Activated naive CD8-positive, alpha-beta T cell treated with anti-CD3 and anti-CD28 coated beads, Interleukin-2, amount 50 U/mL, for 24 hours (primary cell): ENCODE results near the gene HOXC10.
A peak's percentile ranks its signal among the peaks of the same experiment; 100 is the strongest.

ENCODE experiments used
- ATAC-seq: fragments of 150-1000 bp; cut with Tn5 transposase; one replicate; pipeline ENCODE4 v1.10.0; 2021
- DNase-seq: peaks from one replicate; pipeline ENCODE4 v3.0.0; 2021
- H3K27ac Mint-ChIP-seq: one replicate; pipeline ENCODE4 v1.8.0; 2021; ENCODE audit warnings: mild to moderate bottlenecking, mixed read lengths
- H3K27me3 Mint-ChIP-seq: one replicate; pipeline ENCODE4 v1.8.0; 2021; ENCODE audit warnings: mixed read lengths
- H3K36me3 Mint-ChIP-seq: one replicate; pipeline ENCODE4 v1.8.0; 2021; ENCODE audit warnings: low read depth, mixed read lengths
- H3K4me1 Mint-ChIP-seq: one replicate; pipeline ENCODE4 v1.8.0; 2021; ENCODE audit warnings: mixed read lengths
- H3K4me3 Mint-ChIP-seq: one replicate; pipeline ENCODE4 v1.8.0; 2021; ENCODE audit warnings: mild to moderate bottlenecking, moderate library complexity, mixed read lengths
- H3K9me3 Mint-ChIP-seq: one replicate; pipeline ENCODE4 v1.8.0; 2021; ENCODE audit warnings: mixed read lengths

HOXC10 gene

GRCh38 chr12:53966385-53967133, 18.4 kb upstream of the HOXC10 start:
- ATAC-seq (no peak), DNase-seq (no peak)
- Mint-ChIP-seq H3K9me3 (no peaks in the 10 kb centered on the region), H3K4me3 (no peak overlapping the region), H3K4me1 (peaks cover 18% of the 10 kb centered on the region), H3K27me3 (peaks cover 99% of the 10 kb centered on the region), H3K36me3 (no peaks in the 10 kb centered on the region), H3K27ac (no peak overlapping the region)

- peaks cover 99% of the 10 kb centered on the region for H3K27me3 Mint-ChIP-seq
- H3K27ac Mint-ChIP-seq: no peak overlapping the region
- H3K4me3 Mint-ChIP-seq: no peak overlapping the region
- H3K4me1 Mint-ChIP-seq: peaks cover 18% of the 10 kb centered on the region
- no peak for ATAC-seq
- DNase-seq: no peak
- H3K9me3 Mint-ChIP-seq: no peaks in the 10 kb centered on the region
- no peaks in the 10 kb centered on the region for H3K36me3 Mint-ChIP-seq
Observed at GRCh38 chr12:53967421-53967925, 17.5 kb upstream of the HOXC10 start.

- H3K36me3 Mint-ChIP-seq: peaks cover 3% of the 10 kb centered on the region
- H3K27me3 Mint-ChIP-seq: peaks cover 99% of the 10 kb centered on the region
- peaks cover 24% of the 10 kb centered on the region for H3K4me1 Mint-ChIP-seq
- DNase-seq (no peak), ATAC-seq (no peak)
- H3K27ac Mint-ChIP-seq: no peak overlapping the region
- H3K4me3 Mint-ChIP-seq: no peak overlapping the region
- no peaks in the 10 kb centered on the region for H3K9me3 Mint-ChIP-seq
Observed at GRCh38 chr12:53968214-53969127, 16.5 kb upstream of the HOXC10 start.

GRCh38 chr12:53969588-53970259, 15.2 kb upstream of the HOXC10 start:
- H3K27ac Mint-ChIP-seq: no peak overlapping the region
- no peaks in the 10 kb centered on the region for H3K9me3 Mint-ChIP-seq
- peaks cover 94% of the 10 kb centered on the region for H3K27me3 Mint-ChIP-seq
- DNase-seq: no peak
- peaks cover 17% of the 10 kb centered on the region for H3K4me1 Mint-ChIP-seq
- peaks cover 3% of the 10 kb centered on the region for H3K36me3 Mint-ChIP-seq
- H3K4me3 Mint-ChIP-seq: no peak overlapping the region
- ATAC-seq: no peak

- Mint-ChIP-seq H3K4me3 (no peak overlapping the region), H3K36me3 (peaks cover 3% of the 10 kb centered on the region), H3K27me3 (peaks cover 91% of the 10 kb centered on the region), H3K27ac (no peak overlapping the region), H3K4me1 (peaks cover 19% of the 10 kb centered on the region), H3K9me3 (no peaks in the 10 kb centered on the region)
- no peak for DNase-seq
- no peak for ATAC-seq
Observed at GRCh38 chr12:53970451-53970850, 14.5 kb upstream of the HOXC10 start.

GRCh38 chr12:53971129-53971528, 13.8 kb upstream of the HOXC10 start:
- Mint-ChIP-seq H3K4me3 (no peak overlapping the region), H3K27ac (no peak overlapping the region), H3K4me1 (peaks cover 20% of the 10 kb centered on the region), H3K27me3 (peaks cover 91% of the 10 kb centered on the region), H3K9me3 (no peaks in the 10 kb centered on the region), H3K36me3 (peaks cover 3% of the 10 kb centered on the region)
- ATAC-seq (no peak), DNase-seq (no peak)

GRCh38 chr12:53971686-53972085, 13.3 kb upstream of the HOXC10 start:
- H3K36me3 Mint-ChIP-seq: peaks cover 3% of the 10 kb centered on the region
- ATAC-seq: no peak
- peaks cover 14% of the 10 kb centered on the region for H3K4me1 Mint-ChIP-seq
- H3K27me3 Mint-ChIP-seq: peaks cover 90% of the 10 kb centered on the region
- H3K4me3 Mint-ChIP-seq: no peak overlapping the region
- no peaks in the 10 kb centered on the region for H3K9me3 Mint-ChIP-seq
- no peak overlapping the region for H3K27ac Mint-ChIP-seq
- no peak for DNase-seq

GRCh38 chr12:53972152-53972702, 12.7 kb upstream of the HOXC10 start:
- Mint-ChIP-seq H3K4me1 (peaks cover 14% of the 10 kb centered on the region), H3K27me3 (peaks cover 90% of the 10 kb centered on the region), H3K4me3 (no peak overlapping the region), H3K9me3 (no peaks in the 10 kb centered on the region), H3K27ac (no peak overlapping the region), H3K36me3 (peaks cover 3% of the 10 kb centered on the region)
- DNase-seq (no peak), ATAC-seq (no peak)

GRCh38 chr12:53972722-53973235, 12.2 kb upstream of the HOXC10 start, which contains the start of gene HOXC11:
Gene HOXC11 (plus strand): TSS chr12:53973126. CDS start chr12:53973242, 116 bp downstream.
- DNase-seq (no peak), ATAC-seq (no peak)
- Mint-ChIP-seq H3K9me3 (no peaks in the 10 kb centered on the region), H3K4me1 (peaks cover 14% of the 10 kb centered on the region), H3K36me3 (peaks cover 3% of the 10 kb centered on the region), H3K27me3 (peaks cover 88% of the 10 kb centered on the region), H3K27ac (no peak within 1 kb of the TSS), H3K4me3 (peak within 1 kb of the TSS; percentile 53)

- Mint-ChIP-seq H3K27me3 (peaks cover 88% of the 10 kb centered on the region), H3K9me3 (no peaks in the 10 kb centered on the region), H3K4me1 (peaks cover 14% of the 10 kb centered on the region), H3K27ac (no peak overlapping the region), H3K4me3 (peak overlapping the region; percentile 53), H3K36me3 (peaks cover 3% of the 10 kb centered on the region)
- ATAC-seq (no peak), DNase-seq (no peak)
Observed at GRCh38 chr12:53973236-53974042, 11.5 kb upstream of the HOXC10 start.

GRCh38 chr12:53974084-53975063, 10.6 kb upstream of the HOXC10 start, which contains the start of gene HOTAIR:
Gene HOTAIR (minus strand): TSS chr12:53974954.
- H3K27ac Mint-ChIP-seq: peak within 1 kb of the TSS; percentile 49
- H3K9me3 Mint-ChIP-seq: no peaks in the 10 kb centered on the region
- peaks cover 3% of the 10 kb centered on the region for H3K36me3 Mint-ChIP-seq
- H3K4me3 Mint-ChIP-seq: peak within 1 kb of the TSS; percentile 50
- ATAC-seq: no peak
- H3K27me3 Mint-ChIP-seq: peaks cover 88% of the 10 kb centered on the region
- H3K4me1 Mint-ChIP-seq: peaks cover 14% of the 10 kb centered on the region
- DNase-seq: no peak

- no peak for ATAC-seq
- no peak overlapping the region for H3K27ac Mint-ChIP-seq
Observed at GRCh38 chr12:53975064-53975471, 9.9 kb upstream of the HOXC10 start.

More at GRCh38 chr12:53975064-53975471, 9.9 kb upstream of the HOXC10 start:
- peaks cover 3% of the 10 kb centered on the region for H3K36me3 Mint-ChIP-seq
- H3K9me3 Mint-ChIP-seq: no peaks in the 10 kb centered on the region
- H3K4me3 Mint-ChIP-seq: peak overlapping the region; percentile 50
- peaks cover 14% of the 10 kb centered on the region for H3K4me1 Mint-ChIP-seq
- DNase-seq: no peak
- peaks cover 88% of the 10 kb centered on the region for H3K27me3 Mint-ChIP-seq
